Osteoblast (primary cell): ENCODE results near the gene CCR5. TPM values are rescaled to one million over a fixed set of nuclear protein-coding genes. Genes with fewer than 3 reads are reported as not detected.
"Not testable (repeated sequence)": the region's sequence is repeated elsewhere in the genome, so short reads cannot be mapped to it uniquely, and the experiment has no call there.

Source experiments
- DNase-seq: peaks from one replicate; pipeline ENCODE4 v3.0.0; 2011; ENCODE audit warnings: low spot score, mixed read lengths; ENCODE audit not compliant: insufficient read length; ENCODE audit errors: missing footprints
- H2AFZ ChIP-seq: 2 replicates; pipeline ENCODE4 v1.6.0; 2011; ENCODE audit warnings: mild to moderate bottlenecking, low read length
- H3K27ac ChIP-seq: 2 replicates; pipeline ENCODE4 v1.5.1; 2011; ENCODE audit warnings: mild to moderate bottlenecking, low read depth, low read length, moderate library complexity
- H3K27me3 ChIP-seq: 2 replicates; pipeline ENCODE4 v1.6.0; 2012; ENCODE audit warnings: mild to moderate bottlenecking, control low read depth, inconsistent platforms, low read length, moderate library complexity; ENCODE audit not compliant: insufficient read depth
- H3K36me3 ChIP-seq: 2 replicates; pipeline ENCODE4 v1.5.1; 2011; ENCODE audit warnings: mild to moderate bottlenecking, low read length, control low read depth, moderate library complexity; ENCODE audit not compliant: insufficient read depth
- H3K4me1 ChIP-seq: 2 replicates; pipeline ENCODE4 v1.5.1; 2011; ENCODE audit warnings: mild to moderate bottlenecking, low read length, control low read depth, moderate library complexity; ENCODE audit not compliant: insufficient read depth
- H3K4me2 ChIP-seq: 2 replicates; pipeline ENCODE4 v1.6.0; 2011; ENCODE audit warnings: mild to moderate bottlenecking, low read length; ENCODE audit not compliant: insufficient read depth
- H3K4me3 ChIP-seq: fragments of 200-600 bp; sonication (generic); 3 replicates; pipeline ENCODE4 v1.5.1; 2012; ENCODE audit warnings: mild to moderate bottlenecking, low read length, inconsistent platforms; ENCODE audit not compliant: insufficient read depth
- H3K79me2 ChIP-seq: 2 replicates; pipeline ENCODE4 v1.6.0; 2012; ENCODE audit warnings: mild to moderate bottlenecking, low read length, control low read depth, inconsistent platforms; ENCODE audit not compliant: insufficient read depth
- H3K9me3 ChIP-seq: 2 replicates; pipeline ENCODE4 v1.5.1; 2011; ENCODE audit warnings: low read depth, low read length, control low read depth
- H4K20me1 ChIP-seq: 2 replicates; pipeline ENCODE4 v1.6.0; 2012; ENCODE audit warnings: mild to moderate bottlenecking, low read length, control low read depth; ENCODE audit not compliant: insufficient read depth
- CTCF ChIP-seq: IDR thresholded peaks from 2 replicates; pipeline ENCODE4 v1.5.1; 2011; ENCODE audit warnings: mild to moderate bottlenecking, low read depth, low read length, moderate library complexity; ENCODE audit errors: extremely low read depth
- total RNA-seq: library from RNA; depleted of rRNA; stranded (reverse); fragments of >200 nt; gene quantifications from 2 replicates; pipeline ENCODE4 v1.2.3, GENCODE V29; 2012

The CCR5 gene
- total RNA-seq, 1 donor = not detected

GRCh38 chr3:46386205-46386604 is 15.5 kb downstream of the CCR5 start:
- Histone ChIP-seq H3K4me2 (no peak overlapping the region), H3K4me3 (no peak overlapping the region), H4K20me1 (no peaks in the 10 kb centered on the region), H3K4me1 (no peaks in the 10 kb centered on the region), H2AFZ (no peak overlapping the region), H3K36me3 (no peaks in the 10 kb centered on the region), H3K79me2 (no peaks in the 10 kb centered on the region), H3K9me3 (no peaks in the 10 kb centered on the region), H3K27me3 (peaks cover 25% of the 10 kb centered on the region), H3K27ac (no peak overlapping the region)
- DNase-seq = no peak
- TF ChIP-seq CTCF = no peak

GRCh38 chr3:46388847-46389246 is 18.1 kb downstream of the CCR5 start:
- DNase-seq, H4K20me1 ChIP-seq, H2AFZ ChIP-seq, H3K79me2 ChIP-seq, H3K36me3 ChIP-seq, H3K27ac ChIP-seq, H3K4me3 ChIP-seq, H3K27me3 ChIP-seq, H3K9me3 ChIP-seq, H3K4me2 ChIP-seq, H3K4me1 ChIP-seq: not testable (repeated sequence)

GRCh38 chr3:46389306-46389705 is 18.6 kb downstream of the CCR5 start:
- peaks cover 5% of the 10 kb centered on the region for H3K27me3 ChIP-seq
- no peaks in the 10 kb centered on the region for H4K20me1 ChIP-seq
- H2AFZ ChIP-seq = no peak overlapping the region
- no peaks in the 10 kb centered on the region for H3K79me2 ChIP-seq
- no peak for DNase-seq
- H3K4me2 ChIP-seq = no peak overlapping the region
- no peak for TF ChIP-seq CTCF
- no peaks in the 10 kb centered on the region for H3K36me3 ChIP-seq
- no peak overlapping the region for H3K4me3 ChIP-seq
- no peak overlapping the region for H3K27ac ChIP-seq
- H3K9me3 ChIP-seq = no peaks in the 10 kb centered on the region
- H3K4me1 ChIP-seq = no peaks in the 10 kb centered on the region

DNA sequence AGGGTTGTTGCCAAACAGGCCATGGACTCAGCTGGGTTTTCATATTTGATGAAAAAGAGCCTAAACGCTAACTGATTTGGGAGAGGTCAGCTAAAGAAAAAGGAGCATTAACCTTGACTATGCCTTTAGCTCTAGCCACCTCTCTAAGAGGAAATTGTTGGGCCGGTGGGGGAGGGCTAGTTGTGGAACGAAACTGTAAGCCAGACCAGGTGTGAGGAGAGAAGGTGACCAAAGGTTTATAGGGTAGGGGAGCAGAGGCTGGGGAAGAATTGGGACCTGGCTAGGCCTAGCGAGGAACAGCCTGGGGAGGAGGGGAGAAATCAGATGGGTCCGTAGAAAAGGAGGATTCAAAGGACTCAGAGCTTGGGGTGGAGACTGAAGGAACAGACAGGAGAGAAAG is 20.8 kb downstream of the CCR5 start:
- not testable (repeated sequence) for H3K36me3 ChIP-seq, H4K20me1 ChIP-seq, H2AFZ ChIP-seq, H3K9me3 ChIP-seq, H3K27ac ChIP-seq, H3K4me3 ChIP-seq, DNase-seq, H3K27me3 ChIP-seq, H3K4me2 ChIP-seq, H3K79me2 ChIP-seq
- H3K4me1 ChIP-seq = peaks cover 10% of the 10 kb centered on the region

DNA sequence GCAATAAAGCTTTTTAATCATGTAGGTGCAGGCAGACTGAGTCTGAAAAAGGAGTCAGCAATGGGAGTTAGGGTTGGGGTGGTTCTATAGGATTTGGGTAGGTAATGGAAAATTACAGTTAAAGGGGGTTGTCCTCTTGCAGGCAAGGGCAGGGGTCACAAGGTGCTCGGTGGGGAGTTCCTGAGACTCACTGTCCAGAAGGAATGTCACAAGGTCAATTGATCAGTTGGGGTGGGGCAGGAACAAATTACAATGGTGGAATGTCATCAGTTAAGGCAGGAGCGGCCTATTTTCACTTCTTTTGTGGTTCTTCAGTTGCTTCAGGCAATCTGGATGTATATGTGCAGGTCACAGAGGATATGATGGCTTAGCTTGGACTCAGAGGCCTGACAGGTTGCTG is 22.3 kb downstream of the CCR5 start:
- no peaks in the 10 kb centered on the region for H3K9me3 ChIP-seq
- H2AFZ ChIP-seq = no peak overlapping the region
- H3K36me3 ChIP-seq = no peaks in the 10 kb centered on the region
- no peak for DNase-seq
- H3K4me1 ChIP-seq = peaks cover 10% of the 10 kb centered on the region
- no peak overlapping the region for H3K4me3 ChIP-seq
- no peaks in the 10 kb centered on the region for H3K79me2 ChIP-seq
- no peak overlapping the region for H3K27ac ChIP-seq
- H3K4me2 ChIP-seq = no peak overlapping the region
- peaks cover 8% of the 10 kb centered on the region for H3K27me3 ChIP-seq
- TF ChIP-seq CTCF = no peak
- no peaks in the 10 kb centered on the region for H4K20me1 ChIP-seq
